DND-41 (cell line): ENCODE measurements around the gene RDH12.

Experiments
- ATAC-seq: fragments of 200-7000 bp; cut with Tn5 transposase; 3 replicates; pipeline ENCODE4 v1.9.1; 2021; ENCODE audit warnings: low read depth; ENCODE audit not compliant: insufficient read depth
- DNase-seq: peaks from one replicate; pipeline ENCODE4 v3.0.0-alpha.2; 2020
- H2AFZ ChIP-seq: 2 replicates; pipeline ENCODE4 v1.6.0; 2012; ENCODE audit warnings: low read depth, low read length
- H3K27ac ChIP-seq: 2 replicates; pipeline ENCODE4 v1.5.1; 2012; ENCODE audit warnings: low read length, inconsistent platforms
- H3K27me3 ChIP-seq: fragments of 200-600 bp; sonication (generic); 2 replicates; pipeline ENCODE4 v1.6.0; 2012; ENCODE audit warnings: low read length, mild to moderate bottlenecking, inconsistent platforms; ENCODE audit not compliant: insufficient read depth, poor library complexity
- H3K36me3 ChIP-seq: 2 replicates; pipeline ENCODE4 v1.5.1; 2012; ENCODE audit warnings: low read length, inconsistent platforms; ENCODE audit not compliant: insufficient read depth
- H3K4me1 ChIP-seq: 2 replicates; pipeline ENCODE4 v1.5.1; 2012; ENCODE audit warnings: mild to moderate bottlenecking, low read length; ENCODE audit not compliant: insufficient read depth
- H3K4me2 ChIP-seq: 2 replicates; pipeline ENCODE4 v1.6.0; 2012; ENCODE audit warnings: mild to moderate bottlenecking, moderate library complexity, low read length, inconsistent platforms; ENCODE audit not compliant: insufficient read depth
- H3K4me3 ChIP-seq, 2 experiments: fragments of 200-600 bp in 1 of 2; shearing (Covaris generic) in 1 of 2; 2 replicates each; pipeline ENCODE4 v1.5.1; 2012 to 2016; ENCODE audit warnings: inconsistent platforms in 2 of 2, low read length in 2 of 2, mild to moderate bottlenecking in 2 of 2, low read depth in 1 of 2, moderate library complexity in 1 of 2
- H3K79me2 ChIP-seq: 2 replicates; pipeline ENCODE4 v1.6.0; 2012; ENCODE audit warnings: low read length, inconsistent platforms; ENCODE audit not compliant: insufficient read depth
- H3K9ac ChIP-seq: 2 replicates; pipeline ENCODE4 v1.6.0; 2012; ENCODE audit warnings: low read depth, mild to moderate bottlenecking, inconsistent platforms, low read length, moderate library complexity
- H3K9me3 ChIP-seq: 2 replicates; pipeline ENCODE4 v1.5.1; 2012; ENCODE audit warnings: low read length, moderate library complexity, mild to moderate bottlenecking, inconsistent platforms; ENCODE audit not compliant: insufficient read depth, severe bottlenecking
- H4K20me1 ChIP-seq: 2 replicates; pipeline ENCODE4 v1.6.0; 2012; ENCODE audit warnings: low read length; ENCODE audit not compliant: insufficient read depth
- CTCF ChIP-seq: IDR thresholded peaks from 2 replicates; pipeline ENCODE4 v1.5.1; 2012; ENCODE audit warnings: borderline replicate concordance, low read length, moderate library complexity, mild to moderate bottlenecking; ENCODE audit not compliant: poor library complexity, severe bottlenecking; ENCODE audit errors: extremely low read depth
- EZH2 ChIP-seq: IDR thresholded peaks from 3 replicates; pipeline ENCODE4 v1.6.1; 2012; ENCODE audit warnings: borderline replicate concordance, low read depth, mild to moderate bottlenecking, moderate library complexity, low read length, inconsistent platforms; ENCODE audit not compliant: severe bottlenecking

Gene RDH12

GRCh38 chr14:67673451-67673850 is 28.2 kb upstream of the RDH12 start:
- DNase-seq, result no peak
- H3K27me3 ChIP-seq, result no peaks in the 10 kb centered on the region
- H3K36me3 ChIP-seq, result peaks cover 18% of the 10 kb centered on the region
- no peak overlapping the region for H2AFZ ChIP-seq
- H4K20me1 ChIP-seq, result peaks cover 29% of the 10 kb centered on the region; the same call in 1 of the 2 replicates
- H3K9ac ChIP-seq, result peak overlapping the region; percentile 86
- H3K9me3 ChIP-seq, result no peaks in the 10 kb centered on the region
- H3K4me2 ChIP-seq, result peak overlapping the region; percentile 70
- peak overlapping the region; percentile 39 to 73; a peak in 3 of 4 replicates for H3K4me3 ChIP-seq
- no peak for ATAC-seq
- TF ChIP-seq EZH2 (no peak), CTCF (no peak)
- H3K79me2 ChIP-seq, result peaks cover 63% of the 10 kb centered on the region
- H3K4me1 ChIP-seq, result peaks cover 34% of the 10 kb centered on the region
- peak overlapping the region; percentile 92; the same call in 1 of the 2 replicates for H3K27ac ChIP-seq

GRCh38 chr14:67674139-67674479 is 27.6 kb upstream of the RDH12 start:
- peak; percentile 74 for DNase-seq
- peaks cover 25% of the 10 kb centered on the region for H3K36me3 ChIP-seq
- H3K4me3 ChIP-seq, result peak overlapping the region; percentile 39 to 73
- no peaks in the 10 kb centered on the region for H3K27me3 ChIP-seq
- H3K9ac ChIP-seq, result peak overlapping the region; percentile 86
- H4K20me1 ChIP-seq, result peaks cover 29% of the 10 kb centered on the region; the same call in 1 of the 2 replicates
- peaks cover 57% of the 10 kb centered on the region for H3K79me2 ChIP-seq
- peak overlapping the region; percentile 90 for H2AFZ ChIP-seq
- H3K9me3 ChIP-seq, result no peaks in the 10 kb centered on the region
- ATAC-seq, result peak; percentile 75
- H3K4me2 ChIP-seq, result peak overlapping the region; percentile 70
- peaks cover 34% of the 10 kb centered on the region for H3K4me1 ChIP-seq
- peak overlapping the region; percentile 92 for H3K27ac ChIP-seq
- TF ChIP-seq CTCF (peak; percentile 34), EZH2 (no peak)

- H3K9me3 ChIP-seq, result no peaks in the 10 kb centered on the region
- H3K36me3 ChIP-seq, result peaks cover 26% of the 10 kb centered on the region
- no peaks in the 10 kb centered on the region for H3K27me3 ChIP-seq
- H4K20me1 ChIP-seq, result peaks cover 25% of the 10 kb centered on the region; the same call in 1 of the 2 replicates
- no peak for TF ChIP-seq EZH2
- TF ChIP-seq CTCF, result peak; percentile 29
- H3K4me2 ChIP-seq, result peak within 1 kb of the TSS; percentile 70
- DNase-seq (peak; percentile 84), ATAC-seq (peak; percentile 94)
- peak within 1 kb of the TSS; percentile 39 to 73 for H3K4me3 ChIP-seq
- peaks cover 34% of the 10 kb centered on the region for H3K4me1 ChIP-seq
- H3K9ac ChIP-seq, result peak within 1 kb of the TSS; percentile 86
- H2AFZ ChIP-seq, result peak within 1 kb of the TSS; percentile 90
- H3K27ac ChIP-seq, result peak within 1 kb of the TSS; percentile 92
- peaks cover 52% of the 10 kb centered on the region for H3K79me2 ChIP-seq
These were observed 27.0 kb upstream of the RDH12 start, which contains the start of gene VTI1B for GRCh38 chr14:67674480-67675218. VTI1B (minus strand) TSS chr14:67674632; CDS start chr14:67674489, 143 bp downstream.
